Mesothelial cell of epicardium (in vitro differentiated cells): ENCODE data around the gene HTR3E. TPM values are rescaled to one million over a fixed set of nuclear protein-coding genes. Genes with fewer than 3 reads are reported as not detected.

Experiments
- DNase-seq, 2 experiments: peaks; one replicate each; pipeline ENCODE4 v3.0.0; 2021; ENCODE audit warnings: low spot score in 2 of 2; ENCODE audit not compliant: unreplicated experiment in 2 of 2
- H3K27ac Mint-ChIP-seq: 2 replicates; pipeline ENCODE4 v1.8.0; 2021; ENCODE audit warnings: mixed read lengths
- H3K27me3 Mint-ChIP-seq: 2 replicates; pipeline ENCODE4 v1.8.0; 2021; ENCODE audit warnings: low read depth, mixed read lengths
- H3K36me3 Mint-ChIP-seq: 2 replicates; pipeline ENCODE4 v1.8.0; 2021; ENCODE audit warnings: mixed read lengths
- H3K4me1 Mint-ChIP-seq: 2 replicates; pipeline ENCODE4 v1.8.0; 2021; ENCODE audit warnings: mixed read lengths
- H3K4me3 Mint-ChIP-seq: 2 replicates; pipeline ENCODE4 v1.8.0; 2021; ENCODE audit warnings: mild to moderate bottlenecking, moderate library complexity, mixed read lengths
- H3K9me3 Mint-ChIP-seq: 2 replicates; pipeline ENCODE4 v1.8.0; 2021; ENCODE audit warnings: mixed read lengths
- CTCF ChIP-seq: fragments of 200-600 bp; sonication (generic); IDR thresholded peaks from one replicate; pipeline ENCODE4 v1.5.0; 2021; ENCODE audit warnings: antibody characterized with exemption; ENCODE audit not compliant: unreplicated experiment
- total RNA-seq: library from RNA; stranded (reverse); gene quantifications from 3 replicates; pipeline ENCODE4 v1.2.1, GENCODE V29; 2021

Gene HTR3E
- total RNA-seq, 1 donor from 2014 or later: not detected

GRCh38 chr3:184142199-184142598 lies 45.3 kb downstream of the HTR3E start:
- no peak for DNase-seq
- Mint-ChIP-seq H3K4me1 (peaks cover 7% of the 10 kb centered on the region), H3K9me3 (no peaks in the 10 kb centered on the region), H3K27ac (no peak overlapping the region), H3K36me3 (peaks cover 20% of the 10 kb centered on the region), H3K27me3 (no peaks in the 10 kb centered on the region), H3K4me3 (no peak overlapping the region)
- no peak for TF ChIP-seq CTCF

DNA sequence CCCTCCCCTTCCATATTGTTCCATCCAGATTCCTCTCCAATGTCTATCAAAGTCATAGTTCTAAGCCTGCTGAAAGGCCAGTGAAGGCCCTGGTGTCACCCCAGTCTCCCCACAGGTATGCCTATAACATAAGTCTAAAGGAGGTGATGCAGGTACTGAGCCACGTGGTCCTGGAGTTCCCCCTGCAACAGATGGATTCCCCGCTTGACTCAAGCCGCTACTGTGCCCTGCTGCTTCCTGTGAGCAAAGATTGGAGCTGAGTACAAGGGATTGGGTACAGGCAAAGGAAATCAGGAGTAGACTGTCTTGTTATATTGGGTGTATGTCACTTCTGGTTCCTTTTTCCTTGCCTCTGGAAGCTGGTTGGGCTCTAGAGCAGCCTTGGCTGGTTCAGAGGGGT lies 46.5 kb downstream of the HTR3E start:
- no peak for DNase-seq
- Mint-ChIP-seq H3K4me1 (no peaks in the 10 kb centered on the region), H3K36me3 (peaks cover 17% of the 10 kb centered on the region), H3K27me3 (no peaks in the 10 kb centered on the region), H3K27ac (no peak overlapping the region), H3K9me3 (no peaks in the 10 kb centered on the region), H3K4me3 (no peak overlapping the region)
- no peak for TF ChIP-seq CTCF

DNA sequence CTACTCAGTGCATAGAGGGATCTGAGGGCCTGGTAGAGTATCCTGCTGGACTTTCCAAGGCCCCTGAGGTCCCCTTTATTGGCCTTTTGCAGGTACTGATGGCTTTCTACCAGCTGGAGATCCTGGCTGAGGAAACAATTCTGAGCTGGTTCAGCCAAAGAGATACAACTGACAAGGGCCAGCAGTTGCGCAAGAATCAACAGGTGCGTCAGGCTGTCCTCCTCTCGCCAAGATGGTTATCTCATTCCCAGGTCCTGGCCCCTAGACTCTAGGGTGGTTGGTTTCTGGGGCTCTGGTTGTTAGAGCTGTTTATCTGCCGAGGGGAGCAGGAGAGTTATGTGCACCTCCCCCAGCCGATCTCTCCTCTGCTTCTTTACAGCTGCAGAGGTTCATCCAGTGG lies 47.6 kb downstream of the HTR3E start:
- no peaks in the 10 kb centered on the region for H3K27me3 Mint-ChIP-seq
- no peaks in the 10 kb centered on the region for H3K9me3 Mint-ChIP-seq
- H3K27ac Mint-ChIP-seq: no peak overlapping the region
- DNase-seq: no peak
- no peak for TF ChIP-seq CTCF
- no peaks in the 10 kb centered on the region for H3K4me1 Mint-ChIP-seq
- peaks cover 17% of the 10 kb centered on the region for H3K36me3 Mint-ChIP-seq
- H3K4me3 Mint-ChIP-seq: no peak overlapping the region

GRCh38 chr3:184145111-184145524 lies 48.3 kb downstream of the HTR3E start:
- no peaks in the 10 kb centered on the region for H3K4me1 Mint-ChIP-seq
- H3K27ac Mint-ChIP-seq: peak overlapping the region; percentile 77
- no peaks in the 10 kb centered on the region for H3K9me3 Mint-ChIP-seq
- no peak overlapping the region for H3K4me3 Mint-ChIP-seq
- H3K36me3 Mint-ChIP-seq: peaks cover 15% of the 10 kb centered on the region
- no peaks in the 10 kb centered on the region for H3K27me3 Mint-ChIP-seq
- TF ChIP-seq CTCF: no peak
- DNase-seq: no peak

- TF ChIP-seq CTCF: no peak
- Mint-ChIP-seq H3K27me3 (no peaks in the 10 kb centered on the region), H3K4me1 (no peaks in the 10 kb centered on the region), H3K27ac (peak overlapping the region; percentile 77), H3K36me3 (peaks cover 10% of the 10 kb centered on the region), H3K4me3 (no peak overlapping the region), H3K9me3 (no peaks in the 10 kb centered on the region)
- DNase-seq: no peak
Observed at GRCh38 chr3:184145751-184146270, 48.9 kb downstream of the HTR3E start.

DNA sequence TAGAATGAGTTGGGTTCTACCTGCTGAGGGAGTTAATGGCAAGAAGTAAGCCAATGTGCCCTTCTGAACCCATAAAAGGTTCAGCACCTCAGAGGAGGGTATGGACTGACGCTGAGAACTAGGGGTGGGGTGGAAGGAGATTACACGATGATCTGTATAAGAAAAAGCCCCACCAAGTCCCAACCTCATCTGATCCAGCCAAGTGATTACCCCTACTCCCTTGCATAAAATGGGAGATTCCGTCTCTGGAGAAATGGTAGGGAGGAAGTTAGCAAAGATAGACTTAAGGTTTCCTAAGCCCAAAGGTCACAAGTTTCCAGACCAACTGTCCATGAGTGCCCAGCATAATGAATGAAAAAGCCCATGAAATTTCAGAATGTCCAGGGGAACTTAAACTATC lies 51.2 kb downstream of the HTR3E start:
- Mint-ChIP-seq H3K36me3 (no peaks in the 10 kb centered on the region), H3K9me3 (no peaks in the 10 kb centered on the region), H3K4me1 (peaks cover 4% of the 10 kb centered on the region), H3K27me3 (no peaks in the 10 kb centered on the region), H3K4me3 (no peak overlapping the region), H3K27ac (no peak overlapping the region)
- DNase-seq: no peak
- TF ChIP-seq CTCF: no peak
